Spleen (tissue), 13 donors: ENCODE data around the gene TMEM144. TPM values are rescaled to one million over a fixed set of nuclear protein-coding genes. Genes with fewer than 3 reads are reported as not detected.
A peak's percentile ranks its signal among the peaks of the same experiment; 100 is the strongest.

Source experiments
- DNase-seq: peaks from one replicate; pipeline ENCODE4 v3.0.0-alpha.2; 2020
- H3K27ac ChIP-seq, 8 donors: fragments of 200-600 bp; sonication (generic) in 7 of 8; 1 replicate in 4 of 8; 2 replicates in 4 of 8; pipeline versions ENCODE4 v1.5.0 to v1.8.0; 2016 to 2021; ENCODE audit warnings: inconsistent platforms in 4 of 8, mild to moderate bottlenecking in 4 of 8, moderate library complexity in 1 of 8
- H3K27me3 ChIP-seq, 7 donors: fragments of 200-600 bp; sonication (generic) in 6 of 7; replicated peaks in 1 of 7; 1 replicate in 4 of 7; 2 replicates in 3 of 7; pipeline versions ENCODE4 v1.5.0 to v1.8.0; 2016 to 2021; ENCODE audit warnings: inconsistent platforms in 3 of 7, mild to moderate bottlenecking in 1 of 7
- H3K36me3 ChIP-seq, 6 donors: fragments of 200-600 bp; sonication (generic) in 5 of 6; 1 replicate in 4 of 6; 2 replicates in 2 of 6; pipeline versions ENCODE4 v1.5.0 to v1.8.0; 2016 to 2021; ENCODE audit warnings: inconsistent platforms in 2 of 6
- H3K4me1 ChIP-seq, 6 donors: fragments of 200-600 bp; sonication (generic) in 5 of 6; 1 replicate in 3 of 6; 2 replicates in 3 of 6; pipeline versions ENCODE4 v1.5.0 to v1.8.0; 2016 to 2021; ENCODE audit warnings: inconsistent platforms in 3 of 6
- H3K4me3 ChIP-seq, 8 donors: fragments of 200-600 bp; sonication (generic) in 7 of 8; 1 replicate in 4 of 8; 2 replicates in 4 of 8; pipeline versions ENCODE4 v1.5.0 to v1.8.0; 2016 to 2021; ENCODE audit warnings: inconsistent platforms in 4 of 8, mild to moderate bottlenecking in 4 of 8, moderate library complexity in 2 of 8
- H3K9me3 ChIP-seq, 8 donors: fragments of 200-600 bp; sonication (generic) in 7 of 8; 1 replicate in 4 of 8; 2 replicates in 4 of 8; pipeline versions ENCODE4 v1.5.0 to v1.8.0; 2016 to 2021; ENCODE audit warnings: inconsistent platforms in 4 of 8
- POLR2A ChIP-seq, 3 donors: fragments of 450-650 bp; IDR thresholded peaks; one replicate each; pipeline ENCODE4 v1.5.1; 2017; ENCODE audit warnings: antibody characterized with exemption in 3 of 3, mild to moderate bottlenecking in 1 of 3
- POLR2AphosphoS5 ChIP-seq, 3 donors: sonication (generic); formaldehyde crosslinking; IDR thresholded peaks; one replicate each; pipeline ENCODE4 v1.5.1; 2017; ENCODE audit warnings: antibody characterized with exemption in 3 of 3
- WGBS, 5 donors: extraction: QIAGEN DNeasy Blood & Tissue Kit in 3 of 5; methylation state at CpG; one replicate each; pipeline versions ENCODE4 v1.1.5 to v1.1.7; 2013 to 2018; 5-methylcytosine and 5-hydroxymethylcytosine counted together
- intact Hi-C: fragments of 100-400 bp; cut with DNase I; formaldehyde crosslinking; loops from one replicate; pipeline ENCODE4 v1.15.0; 2023; ENCODE audit warnings: low total_unique reads
- long read RNA-seq, 2 donors: transcript quantifications; one replicate each; lab custom pipeline, GENCODE V29; 2026
- polyA plus RNA-seq, 3 donors: library from polyadenylated mRNA; stranded (reverse); fragments of 200-250 nt; gene quantifications; one replicate each; pipeline ENCODE4 v1.2.1, GENCODE V29; 2013
- total RNA-seq, 7 donors: library from RNA; depleted of rRNA in 3 of 7; stranded (reverse); fragments of >200 nt in 3 of 7; fragmentation: NEBNext Ultra II Directional in 4 of 7; extraction: Animal tissue kit (Norgen Biotek cat#: 25700) in 4 of 7; gene quantifications; one replicate each; pipeline versions ENCODE4 v1.1.0 to v1.2.1, GENCODE V29; 2016 to 2021
- TF ChIP-seq, protein P1 (sequence below), 11 experiments: fragments of 200-600 bp in 7 of 11; fragments of 450-650 bp in 4 of 11; sonication (generic) in 4 of 11; IDR thresholded peaks in 8 of 11; conservative IDR thresholded peaks in 3 of 11; 1 replicate in 7 of 11; 2 replicates in 4 of 11; pipeline versions ENCODE4 v1.4.0 to v1.8.0; 2016 to 2021; ENCODE audit warnings: antibody characterized with exemption in 11 of 11, inconsistent platforms in 4 of 11, mild to moderate bottlenecking in 1 of 11
- donor health status: healthy with polysubstance abuse.
- donor health status: DM: no; HTN: no; CAD: no; lungs with moderate emphysema.
- donor health status: DM: no; HTN: no; CAD: no.
- donor health status: Bipolar disorder and iron deficiency.
- donor health status: healthy.
- donor health status: DM: no; HTN: no; CAD: no.
- donor health status: DM: yes; HTN: yes; CAD: no.

Gene TMEM144
- total RNA-seq = 10 to 100 TPM in 2 of 7 donors, 1 to 10 TPM in 5; 3.5 to 21.3 (median 7.9) TPM
- 1 to 10 TPM in 2 of 3 donors, under 1 TPM in 1; 0.56 to 1.9 (median 1.5) TPM for polyA plus RNA-seq
- long read RNA-seq, donor 1, partial matches to known transcripts = 0 of 1 reads
- long read RNA-seq, donor 1, other reads (novel, unspliced or antisense) = 0 of 1 reads
- long read RNA-seq, donor 2, partial matches to known transcripts = 0 of 1 reads
- long read RNA-seq, donor 2, other reads (novel, unspliced or antisense) = 0 of 1 reads

DNA sequence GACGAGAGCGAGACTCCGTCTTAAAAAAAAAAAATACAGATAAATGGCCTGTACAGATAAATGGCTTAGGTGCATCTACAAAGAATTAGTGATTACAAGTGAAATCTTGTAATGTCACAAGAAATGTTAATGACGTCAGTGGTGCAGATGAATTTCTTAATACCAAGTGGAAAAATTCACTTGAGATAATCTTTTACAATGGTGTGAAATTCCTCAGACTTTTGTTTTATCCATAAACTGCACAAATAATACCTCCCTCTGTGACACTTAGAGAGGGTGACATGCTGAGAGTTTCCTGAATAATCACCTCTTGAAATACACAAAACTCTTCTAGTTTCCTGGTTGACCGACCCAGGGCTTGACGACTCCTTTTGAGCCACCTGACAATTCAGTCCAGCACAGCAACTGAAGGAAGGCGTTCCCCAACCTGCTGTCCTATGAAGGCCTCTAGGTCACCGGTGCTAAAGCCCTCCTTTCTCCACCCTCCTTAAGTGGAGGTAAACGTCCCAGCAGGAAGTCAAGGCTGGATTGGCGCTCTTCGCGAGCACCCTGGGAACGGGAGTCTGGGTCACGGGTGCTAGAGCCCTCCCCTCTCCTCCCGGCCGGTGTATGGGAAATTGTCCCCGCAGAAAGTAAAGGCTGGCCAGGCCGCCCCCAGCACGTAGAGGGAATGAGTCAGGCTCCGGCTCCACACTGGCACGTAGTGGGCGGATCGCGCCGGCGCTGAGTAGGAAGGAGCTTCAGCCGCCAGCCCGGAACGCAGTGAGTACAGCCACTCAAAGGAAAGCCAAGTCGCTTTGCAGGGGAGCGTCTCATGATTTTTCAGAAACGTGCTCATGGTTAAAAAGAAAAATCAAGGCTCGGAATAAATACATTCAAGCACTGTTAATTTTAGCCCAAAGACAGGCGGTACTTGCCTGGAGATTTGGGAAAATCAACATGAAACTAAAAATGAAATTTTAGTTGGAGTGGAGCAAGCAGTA lies at the start of gene TMEM144:
TSS of gene TMEM144 (plus strand) at position 662 of the 983 bp plus-strand sequence. CDS start 2,182 bp downstream, outside the sequence.
- H3K27ac ChIP-seq = peak within 1 kb of the TSS; percentile 74 to 89 (median 82)
- 8 to 12% (median 10%) methylated on average over 24 to 34 of the region's 34 CpGs for WGBS, 5 donors

DNA sequence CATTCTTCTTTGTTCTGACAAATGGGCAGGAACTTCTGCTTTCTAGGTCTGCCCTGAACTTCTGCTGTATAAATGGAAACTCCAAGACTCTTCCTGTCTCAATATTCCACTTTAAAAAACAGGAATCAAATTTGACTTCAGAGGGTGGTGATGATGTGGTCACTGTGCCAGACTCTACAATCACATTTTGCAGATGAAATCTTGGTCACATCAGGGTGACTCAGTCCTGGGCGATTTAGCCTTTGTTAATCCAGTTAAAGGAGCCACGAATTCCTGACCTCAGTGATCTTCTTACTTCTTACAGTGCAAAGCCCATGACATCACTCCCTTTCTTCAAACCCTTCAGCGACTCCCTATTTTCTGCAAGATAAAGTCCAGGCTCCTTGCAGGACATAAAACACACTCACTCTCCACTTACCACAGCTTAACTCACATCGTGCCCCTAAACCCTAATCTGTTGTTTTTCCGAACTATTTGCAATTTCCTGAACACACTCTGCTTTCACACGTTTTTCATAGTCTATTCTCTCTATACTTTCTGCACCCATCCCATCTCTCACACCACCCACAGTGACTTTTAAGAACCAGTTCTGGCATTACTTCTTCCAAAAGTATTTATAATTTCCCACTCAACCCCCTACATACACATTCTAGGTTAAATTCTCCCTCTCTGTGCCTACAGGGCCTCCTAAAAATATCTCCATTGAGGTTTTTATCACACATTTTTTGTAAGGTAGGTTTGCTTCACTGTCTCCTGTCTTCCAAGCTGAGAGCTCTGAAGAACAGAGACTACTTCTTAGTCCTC lies 48.5 kb upstream of the TMEM144 start:
- Histone ChIP-seq H3K9me3 (no peaks in the 10 kb centered on the region), H3K27me3 (peaks cover 0 to 3% (median 0%) of the 10 kb centered on the region in 7 donors), H3K4me1 (peaks cover 0 to 35% (median 8%) of the 10 kb centered on the region in 6 donors), H3K36me3 (no peaks in the 10 kb centered on the region), H3K27ac (peak overlapping the region in 4 of 8 donors; percentile 12 to 42 (median 24)), H3K4me3 (no peak overlapping the region)
- intact Hi-C loops = no loop called here
- DNase-seq = no peak
- TF ChIP-seq POLR2A (IDR thresholded peaks at IDR 0.05) (no peak), POLR2AphosphoS5 (IDR thresholded peaks at IDR 0.05) (no peak)
- TF ChIP-seq, protein P1, sequence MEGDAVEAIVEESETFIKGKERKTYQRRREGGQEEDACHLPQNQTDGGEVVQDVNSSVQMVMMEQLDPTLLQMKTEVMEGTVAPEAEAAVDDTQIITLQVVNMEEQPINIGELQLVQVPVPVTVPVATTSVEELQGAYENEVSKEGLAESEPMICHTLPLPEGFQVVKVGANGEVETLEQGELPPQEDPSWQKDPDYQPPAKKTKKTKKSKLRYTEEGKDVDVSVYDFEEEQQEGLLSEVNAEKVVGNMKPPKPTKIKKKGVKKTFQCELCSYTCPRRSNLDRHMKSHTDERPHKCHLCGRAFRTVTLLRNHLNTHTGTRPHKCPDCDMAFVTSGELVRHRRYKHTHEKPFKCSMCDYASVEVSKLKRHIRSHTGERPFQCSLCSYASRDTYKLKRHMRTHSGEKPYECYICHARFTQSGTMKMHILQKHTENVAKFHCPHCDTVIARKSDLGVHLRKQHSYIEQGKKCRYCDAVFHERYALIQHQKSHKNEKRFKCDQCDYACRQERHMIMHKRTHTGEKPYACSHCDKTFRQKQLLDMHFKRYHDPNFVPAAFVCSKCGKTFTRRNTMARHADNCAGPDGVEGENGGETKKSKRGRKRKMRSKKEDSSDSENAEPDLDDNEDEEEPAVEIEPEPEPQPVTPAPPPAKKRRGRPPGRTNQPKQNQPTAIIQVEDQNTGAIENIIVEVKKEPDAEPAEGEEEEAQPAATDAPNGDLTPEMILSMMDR (IDR thresholded peaks at IDR 0.05 in 8 of 11, conservative IDR thresholded peaks at IDR 0.05 in 3 of 11) = no peak
- WGBS, 5 donors = 28 to 42% (median 29%) methylated on average over 6 of the region's 6 CpGs

More for the DNA sequence above, at the start of gene TMEM144:
- H3K27me3 ChIP-seq = peaks cover 0 to 12% (median 0%) of the 10 kb centered on the region in 7 donors
- no peaks in the 10 kb centered on the region for H3K36me3 ChIP-seq
- DNase-seq = peak; percentile 92
- peak within 1 kb of the TSS; percentile 8 to 63 (median 23) for H3K4me3 ChIP-seq
- TF ChIP-seq POLR2AphosphoS5 (IDR thresholded peaks at IDR 0.05) (peak; percentile 59 to 82 (median 78)), POLR2A (IDR thresholded peaks at IDR 0.05) (no peak)
- TF ChIP-seq, protein P1 (IDR thresholded peaks at IDR 0.05 in 8 of 11, conservative IDR thresholded peaks at IDR 0.05 in 3 of 11) = peak in 1 of 11 experiments; percentile 19
- H3K9me3 ChIP-seq = no peaks in the 10 kb centered on the region
- intact Hi-C loops = no loop called here
- H3K4me1 ChIP-seq = peaks cover 0 to 30% (median 9%) of the 10 kb centered on the region in 6 donors

DNA sequence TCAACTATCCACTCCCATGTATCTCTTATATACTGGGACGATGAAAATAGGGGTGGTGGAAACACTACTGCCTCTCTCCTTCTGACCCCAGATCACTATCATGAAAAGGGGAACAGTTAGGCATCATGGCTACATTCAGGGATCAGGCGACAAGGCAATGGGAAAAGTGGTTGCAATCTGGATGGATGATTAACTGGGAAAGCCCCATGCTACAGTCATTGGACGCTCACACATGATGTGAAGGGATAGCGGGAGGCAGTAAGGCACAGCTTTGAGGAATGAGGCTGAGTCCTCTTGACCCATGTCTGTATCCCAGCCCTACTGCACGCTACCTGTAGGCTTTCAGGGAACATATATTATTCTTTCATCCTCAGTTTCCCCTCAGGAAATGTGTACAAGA lies 47.7 kb upstream of the TMEM144 start:
- H3K36me3 ChIP-seq = no peaks in the 10 kb centered on the region
- TF ChIP-seq POLR2AphosphoS5 (IDR thresholded peaks at IDR 0.05) (no peak), POLR2A (IDR thresholded peaks at IDR 0.05) (no peak)
- TF ChIP-seq, protein P1 (IDR thresholded peaks at IDR 0.05 in 8 of 11, conservative IDR thresholded peaks at IDR 0.05 in 3 of 11) = no peak
- 82 to 98% (median 95%) methylated on average over 5 of the region's 5 CpGs for WGBS, 5 donors
- intact Hi-C loops = no loop called here
- peaks cover 0 to 42% (median 8%) of the 10 kb centered on the region in 6 donors for H3K4me1 ChIP-seq
- peak overlapping the region in 1 of 8 donors; percentile 12 for H3K27ac ChIP-seq
- DNase-seq = no peak
- no peak overlapping the region for H3K4me3 ChIP-seq
- peaks cover 0 to 3% (median 0%) of the 10 kb centered on the region in 7 donors for H3K27me3 ChIP-seq
- H3K9me3 ChIP-seq = no peaks in the 10 kb centered on the region
